H1 (cell line): ENCODE data around the gene ACAD11. TPM values are rescaled to one million over a fixed set of nuclear protein-coding genes. Genes with fewer than 3 reads are reported as not detected.
A peak's percentile ranks its signal among the peaks of the same experiment; 100 is the strongest.
"Not testable (repeated sequence)": the region's sequence is repeated elsewhere in the genome, so short reads cannot be mapped to it uniquely, and the experiment has no call there.

ENCODE experiments used
- CTCF ChIA-PET: fragments of 300-600 bp; sonication (Branson Sonifier 250); formaldehyde crosslinking; loops from one replicate; lab custom pipeline; 2021; ENCODE audit not compliant: partially characterized antibody; lab: Charles Lee
- POLR2A ChIA-PET: fragments of 300-600 bp; sonication (Branson Sonifier 250); formaldehyde crosslinking; loops from one replicate; lab custom pipeline; 2021; ENCODE audit warnings: inconsistent platforms; ENCODE audit not compliant: partially characterized antibody; lab: Charles Lee
- DNase-seq, 2 experiments: peaks; one replicate each; pipeline versions ENCODE4 v3.0.0 to v3.0.0-alpha.2; 2010 to 2022; ENCODE audit warnings: low spot score in 2 of 2, low read depth in 1 of 2, mixed read lengths in 1 of 2
- FAIRE-seq: peaks from 2 replicates; lab custom pipeline; 2011; peaks lifted over from hg19 to GRCh38; lab: Jason Lieb, UNC
- H2AFZ ChIP-seq: 2 replicates; pipeline ENCODE4 v1.8.1; 2012; ENCODE audit warnings: low read length, inconsistent platforms
- H2AK5ac ChIP-seq: 2 replicates; pipeline ENCODE4 v1.6.1; 2013; ENCODE audit warnings: low read depth, low read length
- H2BK120ac ChIP-seq: replicated peaks from 2 replicates; pipeline ENCODE3; 2013; ENCODE audit warnings: low read depth, low read length, inconsistent platforms
- H2BK12ac ChIP-seq: 2 replicates; pipeline ENCODE4 v1.6.1; 2013; ENCODE audit warnings: low read depth, low read length
- H2BK15ac ChIP-seq: 2 replicates; pipeline ENCODE4 v1.6.1; 2013; ENCODE audit warnings: low read length
- H2BK20ac ChIP-seq: 2 replicates; pipeline ENCODE4 v1.6.1; 2013; ENCODE audit warnings: low read length
- H2BK5ac ChIP-seq: 2 replicates; pipeline ENCODE4 v1.6.1; 2013; ENCODE audit warnings: low read depth, low read length
- H3K14ac ChIP-seq: 2 replicates; pipeline ENCODE4 v1.6.1; 2013; ENCODE audit warnings: inconsistent platforms; ENCODE audit not compliant: insufficient read length
- H3K18ac ChIP-seq: 2 replicates; pipeline ENCODE4 v1.6.1; 2013; ENCODE audit warnings: low read length; ENCODE audit errors: extremely low read depth
- H3K23ac ChIP-seq: 2 replicates; pipeline ENCODE4 v1.6.1; 2013; ENCODE audit warnings: inconsistent platforms; ENCODE audit not compliant: insufficient read length
- H3K23me2 ChIP-seq: 2 replicates; pipeline ENCODE4 v1.6.1; 2013; ENCODE audit warnings: low read depth, low read length
- H3K27ac ChIP-seq: 2 replicates; pipeline ENCODE4 v1.6.1; 2011; ENCODE audit warnings: low read depth, low read length, inconsistent platforms
- H3K27me3 ChIP-seq, 4 experiments: replicated peaks in 1 of 4; 1 replicate in 1 of 4; 2 replicates in 3 of 4; pipeline versions ENCODE4 v1.6.1 to v1.8.1; 2011 to 2013; ENCODE audit warnings: low read length in 3 of 4, mild to moderate bottlenecking in 3 of 4, inconsistent platforms in 2 of 4, mixed read lengths in 2 of 4, moderate library complexity in 1 of 4; ENCODE audit not compliant: control insufficient read depth in 3 of 4, insufficient read depth in 3 of 4; ENCODE audit errors: extremely low read depth in 1 of 4
- H3K36me3 ChIP-seq, 4 experiments: 2 replicates each; pipeline versions ENCODE4 v1.6.1 to v1.8.1; 2011 to 2013; ENCODE audit warnings: mild to moderate bottlenecking in 4 of 4, low read length in 3 of 4, moderate library complexity in 2 of 4, control low read depth in 1 of 4, inconsistent platforms in 1 of 4; ENCODE audit not compliant: insufficient read depth in 4 of 4, control insufficient read depth in 2 of 4
- H3K4ac ChIP-seq: replicated peaks from 2 replicates; pipeline ENCODE3; 2013; ENCODE audit warnings: low read length, low read depth, mixed read lengths, inconsistent platforms; ENCODE audit not compliant: insufficient read length
- H3K4me1 ChIP-seq, 4 experiments: replicated peaks in 1 of 4; 1 replicate in 1 of 4; 2 replicates in 3 of 4; pipeline versions ENCODE4 v1.6.1 to v1.8.1; 2011 to 2013; ENCODE audit warnings: low read length in 3 of 4, inconsistent platforms in 2 of 4, mixed read lengths in 1 of 4; ENCODE audit not compliant: insufficient read depth in 4 of 4, control insufficient read depth in 3 of 4
- H3K4me2 ChIP-seq, 2 experiments: 2 replicates each; pipeline versions ENCODE4 v1.6.1 to v1.8.1; 2011 to 2013; ENCODE audit warnings: low read depth in 2 of 2, low read length in 2 of 2, control low read depth in 1 of 2, inconsistent platforms in 1 of 2, mild to moderate bottlenecking in 1 of 2; ENCODE audit not compliant: insufficient read depth in 1 of 2
- H3K4me3 ChIP-seq, 4 experiments: fragments of 200-600, 300-600 bp in 1 of 4; sonication (generic), shearing (Covaris generic), sonication (Bioruptor Twin) in 1 of 4; 2 replicates each; pipeline versions ENCODE4 v1.5.1 to v1.8.1; 2011 to 2016; ENCODE audit warnings: low read length in 4 of 4, low read depth in 3 of 4, control low read depth in 2 of 4, inconsistent platforms in 2 of 4, mild to moderate bottlenecking in 2 of 4, mixed read lengths in 1 of 4, moderate library complexity in 1 of 4; ENCODE audit not compliant: insufficient read depth in 2 of 4; ENCODE audit errors: extremely low read depth in 1 of 4
- H3K56ac ChIP-seq: replicated peaks from 2 replicates; pipeline ENCODE3; 2013; ENCODE audit warnings: low read depth, mild to moderate bottlenecking, mixed read lengths, low read length, inconsistent platforms; ENCODE audit not compliant: insufficient read length
- H3K79me1 ChIP-seq: 2 replicates; pipeline ENCODE4 v1.6.1; 2013; ENCODE audit warnings: low read depth, low read length, control low read depth
- H3K79me2 ChIP-seq, 2 experiments: 2 replicates each; pipeline versions ENCODE4 v1.6.1 to v1.8.1; 2012 to 2013; ENCODE audit warnings: low read length in 2 of 2, mild to moderate bottlenecking in 2 of 2, inconsistent platforms in 1 of 2; ENCODE audit not compliant: insufficient read depth in 2 of 2, control insufficient read depth in 1 of 2
- H3K9ac ChIP-seq, 4 experiments: replicated peaks in 1 of 4; 1 replicate in 1 of 4; 2 replicates in 3 of 4; pipeline versions ENCODE4 v1.6.1 to v1.8.1; 2011 to 2013; ENCODE audit warnings: low read depth in 3 of 4, low read length in 3 of 4, control low read depth in 2 of 4, mild to moderate bottlenecking in 2 of 4, moderate library complexity in 2 of 4, inconsistent platforms in 1 of 4; ENCODE audit errors: extremely low read depth in 1 of 4
- H3K9me3 ChIP-seq, 2 experiments: 2 replicates each; pipeline versions ENCODE4 v1.6.1 to v1.8.1; 2012 to 2013; ENCODE audit warnings: mild to moderate bottlenecking in 2 of 2, moderate library complexity in 2 of 2, control low read depth in 1 of 2, inconsistent platforms in 1 of 2, low read depth in 1 of 2, low read length in 1 of 2, mixed read lengths in 1 of 2; ENCODE audit not compliant: insufficient read depth in 2 of 2
- H4K20me1 ChIP-seq, 2 experiments: replicated peaks in 1 of 2; 2 replicates each; pipeline versions ENCODE3 to v1.8.1; 2011 to 2013; ENCODE audit warnings: inconsistent platforms in 2 of 2, low read length in 2 of 2, mild to moderate bottlenecking in 1 of 2; ENCODE audit not compliant: insufficient read depth in 2 of 2, control insufficient read depth in 1 of 2
- H4K5ac ChIP-seq: 2 replicates; pipeline ENCODE4 v1.6.1; 2013; ENCODE audit warnings: low read length, low read depth, mixed read lengths, inconsistent platforms; ENCODE audit not compliant: insufficient read length
- H4K8ac ChIP-seq: 2 replicates; pipeline ENCODE4 v1.8.0; 2013; ENCODE audit warnings: mild to moderate bottlenecking, moderate library complexity, low read length, inconsistent platforms; ENCODE audit not compliant: insufficient read depth; ENCODE audit errors: extremely low read depth
- H4K91ac ChIP-seq: replicated peaks from 2 replicates; pipeline ENCODE3; 2013; ENCODE audit warnings: low read length, mixed read lengths, inconsistent platforms; ENCODE audit not compliant: insufficient read length
- WGBS, 2 experiments: shearing (Covaris generic) in 1 of 2; methylation state at CpG; one replicate each; pipeline versions ENCODE4 v1.1.6 to v1.1.7; 2013 to 2015; ENCODE audit warnings: low lambda C conversion rate in 2 of 2, mixed read lengths in 2 of 2, inconsistent platforms in 1 of 2, low coverage in 1 of 2, missing lambda C conversion rate in 1 of 2; ENCODE audit not compliant: insufficient replicate concordance in 2 of 2, insufficient coverage in 1 of 2, insufficient read length in 1 of 2; ENCODE audit errors: extremely low coverage in 1 of 2, missing lambda C conversion rate in 1 of 2; 5-methylcytosine and 5-hydroxymethylcytosine counted together
- polyA plus RNA-seq, 7 experiments: library from polyadenylated mRNA; depleted of rRNA in 3 of 7; stranded (reverse) in 5 of 7; unstranded in 2 of 7; fragments of >200 nt in 5 of 7; fragments of 200-250 nt in 2 of 7; gene quantifications; 1 replicate in 5 of 7; 2 replicates in 1 of 7; 4 replicates in 1 of 7; pipeline versions ENCODE4 v1.2.1 to v1.2.3, GENCODE V29; 2011 to 2013; ENCODE audit warnings: missing spikeins in 2 of 7, mixed read lengths in 2 of 7
- total RNA-seq: library from RNA; stranded (reverse); fragmentation: NEBNext Ultra II Directional; extraction: Animal tissue kit (Norgen Biotek cat#: 25700); gene quantifications from 2 replicates; pipeline ENCODE4 v1.2.1, GENCODE V29; 2021

Gene ACAD11
- total and polyA plus RNA-seq, 2 of the 8 experiments (the other 6 are each of a cell fraction or from before 2014, with no cell fraction given): 5.5 to 11.0 TPM

DNA sequence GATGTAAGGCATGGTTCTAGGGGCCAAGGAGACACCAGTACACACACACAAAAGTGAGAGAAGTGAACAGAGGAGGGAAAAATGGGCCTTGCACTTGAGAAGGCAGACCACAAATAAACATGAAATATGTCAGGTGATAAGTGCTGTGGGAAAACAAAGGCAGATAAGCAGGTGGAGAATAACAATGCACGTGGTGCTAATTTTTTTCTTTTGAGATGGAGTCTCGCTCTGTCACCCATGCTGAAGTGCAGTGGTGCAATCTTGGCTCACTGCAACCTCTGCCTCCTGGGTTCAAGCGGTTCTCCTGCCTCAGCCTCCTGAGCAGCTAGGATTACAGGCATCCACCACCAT is 103.6 kb downstream of the ACAD11 start:
- POLR2A ChIA-PET, FAIRE-seq, H3K14ac ChIP-seq: not testable (repeated sequence)

More for the DNA sequence above, 103.6 kb downstream of the ACAD11 start:
- H3K9ac ChIP-seq, H2BK20ac ChIP-seq, H2BK120ac ChIP-seq, H2AK5ac ChIP-seq, H2AFZ ChIP-seq, H3K4me3 ChIP-seq, H3K27ac ChIP-seq, H3K4ac ChIP-seq, H3K79me1 ChIP-seq, H4K5ac ChIP-seq, H3K23ac ChIP-seq, H4K20me1 ChIP-seq, H3K23me2 ChIP-seq, CTCF ChIA-PET, H3K56ac ChIP-seq, H3K18ac ChIP-seq, DNase-seq, H3K36me3 ChIP-seq, H3K27me3 ChIP-seq, H3K79me2 ChIP-seq, H3K9me3 ChIP-seq, H3K4me2 ChIP-seq, H2BK12ac ChIP-seq, H4K8ac ChIP-seq: not testable (repeated sequence)
- Histone ChIP-seq H2BK5ac (0 out of 2 replicates have a peak overlapping the region, but pooled peaks have one; percentile 35), H3K4me1 (peaks cover 3 to 12% (median 7%) of the 10 kb centered on the region in 4 experiments; a peak in 4 of 7 replicates), H4K91ac (peak overlapping the region; percentile 6), H2BK15ac (peak overlapping the region; percentile 46; the same call in 1 of the 2 replicates)
- WGBS, 2 experiments: 91% methylated on average over 3 of the region's 3 CpGs; no CpG with 5 or more reads in 1 of the 2 experiments
